Gastroesophageal sphincter (tissue), 4 donors: Measurements from ENCODE around the gene PPIF. TPM values are rescaled to one million over a fixed set of nuclear protein-coding genes. Genes with fewer than 3 reads are reported as not detected.

Source experiments
- ATAC-seq: fragments of 150-250 bp; one replicate; pipeline ENCODE4 v1.9.1; 2016; ENCODE audit warnings: mild to moderate bottlenecking, moderate library complexity
- H3K27ac ChIP-seq, 4 donors: fragments of 200-600 bp; sonication (generic) in 3 of 4; 1 replicate in 3 of 4; 2 replicates in 1 of 4; pipeline ENCODE4 v1.5.1; 2016 to 2019
- H3K27me3 ChIP-seq: fragments of 200-600 bp; sonication (generic); one replicate; pipeline ENCODE4 v1.5.1; 2019
- H3K36me3 ChIP-seq, 2 donors: fragments of 200-600 bp; sonication (generic); one replicate each; pipeline ENCODE4 v1.5.1; 2019; ENCODE audit warnings: control low read depth in 1 of 2
- H3K4me1 ChIP-seq, 3 donors: fragments of 200-600 bp; sonication (generic); 1 replicate in 2 of 3; 2 replicates in 1 of 3; pipeline ENCODE4 v1.5.1; 2016 to 2019; ENCODE audit warnings: control low read depth in 2 of 3
- H3K4me3 ChIP-seq, 2 donors: fragments of 200-600 bp; sonication (generic); one replicate each; pipeline ENCODE4 v1.5.1; 2019; ENCODE audit warnings: mild to moderate bottlenecking in 1 of 2, moderate library complexity in 1 of 2
- H3K9me3 ChIP-seq, 3 donors: fragments of 200-600 bp; sonication (generic); one replicate each; pipeline ENCODE4 v1.5.1; 2017 to 2019; ENCODE audit warnings: control low read depth in 2 of 3
- EP300 ChIP-seq: sonication (generic); formaldehyde crosslinking; IDR thresholded peaks from one replicate; pipeline ENCODE4 v1.6.1; 2017; ENCODE audit warnings: antibody characterized with exemption, mild to moderate bottlenecking
- POLR2A ChIP-seq, 2 donors: fragments of 450-650 bp; IDR thresholded peaks; one replicate each; pipeline ENCODE4 v1.6.1; 2017; ENCODE audit warnings: antibody characterized with exemption in 2 of 2, mild to moderate bottlenecking in 2 of 2, moderate library complexity in 1 of 2
- POLR2AphosphoS5 ChIP-seq: sonication (generic); formaldehyde crosslinking; IDR thresholded peaks from one replicate; pipeline ENCODE4 v1.6.1; 2017; ENCODE audit warnings: antibody characterized with exemption
- WGBS, 2 donors: methylation state at CpG; one replicate each; pipeline ENCODE4 v1.1.5; 2018; ENCODE audit warnings: low coverage in 1 of 2; 5-methylcytosine and 5-hydroxymethylcytosine counted together
- total RNA-seq, 4 donors: library from RNA; depleted of rRNA; stranded (reverse); fragments of >200 nt; gene quantifications; one replicate each; pipeline ENCODE4 v1.1.0, GENCODE V29; 2016
- TF ChIP-seq, protein P1 (sequence below), 4 experiments: fragments of 200-600 bp in 2 of 4; fragments of 450-650 bp in 2 of 4; sonication (generic) in 1 of 4; IDR thresholded peaks; one replicate each; pipeline ENCODE4 v1.5.1; 2017 to 2019; ENCODE audit warnings: antibody characterized with exemption in 4 of 4, mild to moderate bottlenecking in 2 of 4, moderate library complexity in 2 of 4

PPIF gene
- total RNA-seq, 4 donors from 2014 or later = 16.5 to 38.0 (median 22.8) TPM

DNA sequence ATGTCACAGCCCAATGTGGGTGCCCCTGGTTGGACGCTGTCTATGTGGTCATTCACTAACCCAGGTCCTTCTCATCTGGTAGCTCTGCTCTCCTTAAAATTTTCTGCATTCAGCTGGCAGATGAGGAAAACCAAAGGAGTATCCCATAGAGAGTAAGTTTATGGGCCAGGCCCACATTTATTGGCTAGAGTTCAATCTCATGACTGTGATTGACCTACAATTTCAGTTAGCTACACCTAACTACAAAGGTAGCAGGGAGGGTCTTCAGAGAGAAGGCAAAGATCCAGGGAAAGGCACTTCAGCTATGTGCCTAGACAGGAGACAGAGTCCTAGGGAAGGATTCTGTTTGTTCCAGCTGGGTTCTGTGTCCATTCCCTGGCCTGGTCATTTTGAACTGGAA lies 23.7 kb upstream of the PPIF start:
- no peaks in the 10 kb centered on the region for H3K36me3 ChIP-seq
- no peaks in the 10 kb centered on the region for H3K27me3 ChIP-seq
- no peaks in the 10 kb centered on the region for H3K9me3 ChIP-seq
- H3K27ac ChIP-seq = no peak overlapping the region
- 100% methylated on average over 1 of the region's 1 CpG; no CpG with 5 or more reads in 1 of the 2 donors for WGBS, 2 donors
- no peak for TF ChIP-seq POLR2A (IDR thresholded peaks at IDR 0.05)
- TF ChIP-seq, protein P1, sequence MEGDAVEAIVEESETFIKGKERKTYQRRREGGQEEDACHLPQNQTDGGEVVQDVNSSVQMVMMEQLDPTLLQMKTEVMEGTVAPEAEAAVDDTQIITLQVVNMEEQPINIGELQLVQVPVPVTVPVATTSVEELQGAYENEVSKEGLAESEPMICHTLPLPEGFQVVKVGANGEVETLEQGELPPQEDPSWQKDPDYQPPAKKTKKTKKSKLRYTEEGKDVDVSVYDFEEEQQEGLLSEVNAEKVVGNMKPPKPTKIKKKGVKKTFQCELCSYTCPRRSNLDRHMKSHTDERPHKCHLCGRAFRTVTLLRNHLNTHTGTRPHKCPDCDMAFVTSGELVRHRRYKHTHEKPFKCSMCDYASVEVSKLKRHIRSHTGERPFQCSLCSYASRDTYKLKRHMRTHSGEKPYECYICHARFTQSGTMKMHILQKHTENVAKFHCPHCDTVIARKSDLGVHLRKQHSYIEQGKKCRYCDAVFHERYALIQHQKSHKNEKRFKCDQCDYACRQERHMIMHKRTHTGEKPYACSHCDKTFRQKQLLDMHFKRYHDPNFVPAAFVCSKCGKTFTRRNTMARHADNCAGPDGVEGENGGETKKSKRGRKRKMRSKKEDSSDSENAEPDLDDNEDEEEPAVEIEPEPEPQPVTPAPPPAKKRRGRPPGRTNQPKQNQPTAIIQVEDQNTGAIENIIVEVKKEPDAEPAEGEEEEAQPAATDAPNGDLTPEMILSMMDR (IDR thresholded peaks at IDR 0.05) = no peak
- TF ChIP-seq EP300 = no peak
- no peak for TF ChIP-seq POLR2AphosphoS5
- H3K4me1 ChIP-seq = no peaks in the 10 kb centered on the region
- no peak overlapping the region for H3K4me3 ChIP-seq
- no peak for ATAC-seq

DNA sequence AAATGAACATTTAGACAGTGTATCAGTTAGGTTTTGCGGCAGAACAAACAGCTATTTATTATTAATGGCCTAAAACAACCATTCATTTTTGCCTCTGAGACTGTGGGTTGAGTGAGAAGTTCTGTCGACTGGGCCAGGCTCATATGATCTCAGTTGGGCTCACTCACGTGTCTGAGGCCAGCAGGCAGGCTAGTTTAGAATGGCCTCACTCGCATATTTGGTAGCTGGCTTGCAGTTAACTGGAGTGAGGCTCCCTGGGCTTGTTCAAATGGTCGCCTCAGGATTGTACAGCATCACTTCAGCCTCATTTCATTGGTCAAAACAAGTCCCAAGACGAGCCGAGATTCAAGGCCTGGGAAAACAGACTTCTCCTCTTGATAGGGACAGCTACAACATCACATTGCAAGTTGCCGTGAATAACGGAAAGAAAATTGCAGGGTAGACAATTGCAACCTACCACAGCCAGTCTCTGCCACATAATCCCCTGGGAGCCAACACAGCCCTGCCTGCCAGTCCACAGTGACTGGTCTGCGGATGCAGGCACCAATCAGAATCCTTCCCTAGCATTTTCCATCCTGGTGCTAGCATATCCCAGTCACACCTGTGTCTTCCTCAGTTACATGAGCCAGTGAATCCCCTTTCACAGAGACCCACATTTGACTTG lies 23.1 kb upstream of the PPIF start:
- WGBS, 2 donors = 64 to 77% methylated on average over 5 of the region's 10 CpGs
- H3K9me3 ChIP-seq = no peaks in the 10 kb centered on the region
- no peak for ATAC-seq
- H3K4me1 ChIP-seq = no peaks in the 10 kb centered on the region
- no peak overlapping the region for H3K27ac ChIP-seq
- H3K27me3 ChIP-seq = no peaks in the 10 kb centered on the region
- H3K4me3 ChIP-seq = no peak overlapping the region
- TF ChIP-seq POLR2A (IDR thresholded peaks at IDR 0.05) (no peak), POLR2AphosphoS5 (no peak), EP300 (no peak)
- TF ChIP-seq, protein P1 (IDR thresholded peaks at IDR 0.05) = no peak
- H3K36me3 ChIP-seq = no peaks in the 10 kb centered on the region

GRCh38 chr10:79326361-79327089 lies 20.7 kb upstream of the PPIF start:
- H3K27ac ChIP-seq = no peak overlapping the region
- TF ChIP-seq, protein P1 (IDR thresholded peaks at IDR 0.05) = no peak
- TF ChIP-seq POLR2A (IDR thresholded peaks at IDR 0.05) (no peak), POLR2AphosphoS5 (no peak), EP300 (no peak)
- no peaks in the 10 kb centered on the region for H3K4me1 ChIP-seq
- no peak overlapping the region for H3K4me3 ChIP-seq
- H3K9me3 ChIP-seq = no peaks in the 10 kb centered on the region
- no peaks in the 10 kb centered on the region for H3K36me3 ChIP-seq
- no peak for ATAC-seq
- H3K27me3 ChIP-seq = no peaks in the 10 kb centered on the region
- WGBS, 2 donors = 96% methylated on average over 3 of the region's 3 CpGs; no CpG with 5 or more reads in 1 of the 2 donors

GRCh38 chr10:79327090-79327457 lies 20.2 kb upstream of the PPIF start:
- no peaks in the 10 kb centered on the region for H3K27me3 ChIP-seq
- TF ChIP-seq, protein P1 (IDR thresholded peaks at IDR 0.05) = no peak
- no peak overlapping the region for H3K27ac ChIP-seq
- no peaks in the 10 kb centered on the region for H3K36me3 ChIP-seq
- H3K9me3 ChIP-seq = no peaks in the 10 kb centered on the region
- WGBS, 2 donors = 91 to 100% methylated on average over 1 to 6 of the region's 8 CpGs
- no peak for ATAC-seq
- H3K4me1 ChIP-seq = no peaks in the 10 kb centered on the region
- H3K4me3 ChIP-seq = no peak overlapping the region

- Histone ChIP-seq H3K27ac (no peak overlapping the region), H3K4me1 (no peaks in the 10 kb centered on the region), H3K4me3 (no peak overlapping the region), H3K9me3 (no peaks in the 10 kb centered on the region), H3K36me3 (no peaks in the 10 kb centered on the region), H3K27me3 (no peaks in the 10 kb centered on the region)
- WGBS, 2 donors = 93% methylated on average over 3 of the region's 6 CpGs; no CpG with 5 or more reads in 1 of the 2 donors
- no peak for ATAC-seq
- TF ChIP-seq POLR2A (IDR thresholded peaks at IDR 0.05) (no peak), EP300 (no peak)
- TF ChIP-seq, protein P1 (IDR thresholded peaks at IDR 0.05) = no peak
Observed at GRCh38 chr10:79328147-79328701, 19.0 kb upstream of the PPIF start.
